ENCODE measurements around the gene KCTD20.
"Not testable (repeated sequence)": the region's sequence is repeated elsewhere in the genome, so short reads cannot be mapped to it uniquely, and the experiment has no call there.

Gene KCTD20

DNA sequence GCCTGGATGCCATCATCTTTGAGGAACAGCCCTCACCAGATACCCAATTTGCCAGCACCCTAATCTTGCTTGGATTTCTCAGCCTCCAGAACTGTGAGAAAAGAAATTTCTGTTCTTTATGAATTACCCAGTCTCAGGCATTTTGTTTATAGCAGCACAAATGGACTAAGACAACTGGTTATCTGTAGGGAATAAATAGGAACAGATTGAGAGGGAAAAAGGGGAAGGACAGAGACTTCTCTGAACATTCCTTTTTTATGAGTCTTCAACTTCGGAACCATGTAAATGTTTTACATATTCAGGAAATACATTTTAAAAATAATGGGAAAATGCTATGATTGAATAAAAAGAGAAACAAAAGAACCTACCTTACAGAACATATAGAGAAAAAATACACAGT lies 20.9 kb downstream of the KCTD20 start:
- Mint-ChIP-seq H3K36me3 (ENCODE audit: low read depth) (peaks cover 14% of the 10 kb centered on the region), H3K27ac (no peak overlapping the region), H3K27me3 (ENCODE audit: low read depth) (no peaks in the 10 kb centered on the region), H3K9me3 (no peaks in the 10 kb centered on the region), H3K4me1 (ENCODE audit: low read depth) (peaks cover 12% of the 10 kb centered on the region), H3K4me3 (no peak overlapping the region)

DNA sequence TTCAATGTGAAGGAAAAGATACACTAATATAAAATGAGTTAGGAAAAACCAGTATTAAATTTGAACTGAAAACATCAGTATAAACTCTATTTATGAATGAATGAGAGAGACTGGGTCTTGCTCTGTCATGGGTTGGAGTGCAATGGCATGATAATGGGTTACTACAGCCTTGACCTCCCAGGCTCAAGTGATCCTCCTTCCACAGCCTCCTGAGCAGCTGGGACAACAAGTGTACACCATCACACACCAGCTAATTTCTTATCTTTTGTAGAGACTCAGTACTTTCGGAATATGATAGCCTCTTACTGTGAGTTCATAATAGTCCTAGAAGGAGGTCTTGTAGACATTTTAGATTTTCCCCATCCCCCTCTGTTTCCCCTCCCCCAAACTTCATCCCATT lies 21.4 kb downstream of the KCTD20 start:
- Mint-ChIP-seq H3K27me3 (ENCODE audit: low read depth) (no peaks in the 10 kb centered on the region), H3K27ac (no peak overlapping the region), H3K4me3 (no peak overlapping the region), H3K36me3 (ENCODE audit: low read depth) (peaks cover 14% of the 10 kb centered on the region), H3K4me1 (ENCODE audit: low read depth) (peaks cover 15% of the 10 kb centered on the region), H3K9me3 (no peaks in the 10 kb centered on the region)

DNA sequence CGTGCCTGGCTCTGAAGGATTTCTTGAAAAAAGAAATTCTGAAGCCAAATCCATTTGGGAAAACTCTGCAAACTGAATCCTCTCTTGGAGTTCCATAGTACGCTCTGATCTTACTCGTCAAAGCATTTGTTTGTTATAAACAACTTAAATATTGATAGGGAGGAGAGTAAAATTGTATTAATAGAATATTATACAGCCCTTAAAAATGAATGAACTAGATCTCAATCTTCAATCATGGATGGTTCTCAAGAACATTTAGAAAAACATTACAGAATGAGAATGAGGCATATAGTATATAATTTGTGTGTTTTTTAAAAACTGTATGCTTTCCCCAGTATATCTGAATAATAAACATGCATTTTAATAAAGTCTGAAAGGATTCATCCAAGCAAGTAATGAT lies 24.8 kb downstream of the KCTD20 start:
- peaks cover 15% of the 10 kb centered on the region for H3K36me3 Mint-ChIP-seq (ENCODE audit: low read depth)
- peaks cover 9% of the 10 kb centered on the region for H3K4me1 Mint-ChIP-seq (ENCODE audit: low read depth)
- no peak overlapping the region for H3K27ac Mint-ChIP-seq

DNA sequence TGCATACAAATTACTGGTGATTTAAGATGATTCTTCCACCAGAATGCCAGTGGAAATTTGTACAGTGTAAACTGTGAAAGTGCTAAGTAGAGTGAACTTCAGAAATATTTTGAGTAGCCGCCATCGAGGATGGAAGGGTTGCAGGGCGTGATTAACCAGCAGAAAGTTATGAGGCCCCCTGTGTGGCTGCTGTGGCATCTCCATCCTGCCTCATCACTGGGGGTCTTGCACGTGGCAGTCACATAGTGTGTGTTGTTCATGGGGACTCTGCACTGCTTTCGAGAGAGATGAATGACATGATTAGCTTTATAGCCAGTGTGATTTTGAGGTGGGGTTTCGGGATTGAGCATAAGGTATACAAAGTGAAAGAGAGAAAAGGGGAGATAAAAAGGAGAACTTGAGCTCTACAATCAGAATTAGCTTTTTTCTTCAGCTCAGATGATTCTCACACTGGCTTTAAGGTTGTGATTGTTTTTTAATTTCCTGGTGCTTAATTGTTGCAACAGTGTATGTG lies 26.4 kb downstream of the KCTD20 start:
- H3K4me1 Mint-ChIP-seq (ENCODE audit: low read depth): peaks cover 6% of the 10 kb centered on the region
- H3K4me3 Mint-ChIP-seq: no peak overlapping the region
- no peaks in the 10 kb centered on the region for H3K9me3 Mint-ChIP-seq
- no peaks in the 10 kb centered on the region for H3K27me3 Mint-ChIP-seq (ENCODE audit: low read depth)
- peaks cover 12% of the 10 kb centered on the region for H3K36me3 Mint-ChIP-seq (ENCODE audit: low read depth)
- H3K27ac Mint-ChIP-seq: no peak overlapping the region

More for the DNA sequence above, 24.8 kb downstream of the KCTD20 start:
- Mint-ChIP-seq H3K27me3 (ENCODE audit: low read depth) (no peaks in the 10 kb centered on the region), H3K9me3 (no peaks in the 10 kb centered on the region), H3K4me3 (no peak overlapping the region)

DNA sequence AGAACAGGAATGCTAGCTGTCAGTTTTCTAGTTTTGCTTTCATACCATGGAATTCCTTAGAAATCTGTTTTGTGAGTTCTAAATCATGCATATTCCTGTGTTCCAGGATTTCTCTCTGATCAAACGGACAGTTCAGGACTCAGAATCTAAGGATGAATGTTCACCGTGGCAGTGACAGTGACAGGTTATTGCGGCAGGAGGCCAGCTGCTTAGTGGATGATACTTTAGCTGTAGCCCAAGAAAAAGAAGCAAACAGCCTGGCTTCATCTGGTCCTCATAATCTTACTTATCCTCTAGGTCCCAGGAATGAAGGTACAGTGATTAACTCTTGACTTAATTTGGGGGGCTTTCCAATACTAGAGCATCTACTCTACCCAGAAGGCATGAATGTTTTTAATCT lies 27.1 kb downstream of the KCTD20 start:
- H3K4me3 Mint-ChIP-seq: no peak overlapping the region
- H3K4me1 Mint-ChIP-seq (ENCODE audit: low read depth): peaks cover 4% of the 10 kb centered on the region
- H3K27me3 Mint-ChIP-seq (ENCODE audit: low read depth): no peaks in the 10 kb centered on the region
- no peaks in the 10 kb centered on the region for H3K9me3 Mint-ChIP-seq
- peaks cover 13% of the 10 kb centered on the region for H3K36me3 Mint-ChIP-seq (ENCODE audit: low read depth)
- H3K27ac Mint-ChIP-seq: no peak overlapping the region

DNA sequence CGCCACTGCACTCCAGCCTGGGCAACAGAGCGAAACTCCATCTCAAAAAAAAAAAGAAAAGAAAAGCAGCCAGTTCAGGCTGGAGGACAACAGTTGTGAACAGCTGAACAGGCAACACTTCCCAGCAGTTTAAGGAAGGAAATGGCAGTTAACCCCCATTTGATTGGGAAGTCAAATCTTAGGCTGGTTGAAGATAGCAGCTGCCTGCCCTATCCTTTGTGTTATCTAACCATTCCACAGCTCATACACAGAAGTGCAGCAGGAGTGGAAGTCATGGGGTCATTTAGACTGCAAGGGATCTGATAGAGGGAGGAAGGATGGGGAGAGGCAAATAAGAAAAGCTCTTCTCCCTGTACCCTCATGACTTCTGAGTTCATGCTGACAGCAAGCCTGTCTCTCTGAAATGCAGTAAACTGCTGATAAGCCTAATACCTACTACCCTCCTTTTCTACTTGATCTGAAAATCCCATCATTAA lies 35.3 kb downstream of the KCTD20 start:
- no peaks in the 10 kb centered on the region for H3K9me3 Mint-ChIP-seq
- H3K4me3 Mint-ChIP-seq: no peak overlapping the region
- no peaks in the 10 kb centered on the region for H3K27me3 Mint-ChIP-seq (ENCODE audit: low read depth)
- H3K4me1 Mint-ChIP-seq (ENCODE audit: low read depth): peaks cover 11% of the 10 kb centered on the region
- peaks cover 38% of the 10 kb centered on the region for H3K36me3 Mint-ChIP-seq (ENCODE audit: low read depth)
- H3K27ac Mint-ChIP-seq: no peak overlapping the region

DNA sequence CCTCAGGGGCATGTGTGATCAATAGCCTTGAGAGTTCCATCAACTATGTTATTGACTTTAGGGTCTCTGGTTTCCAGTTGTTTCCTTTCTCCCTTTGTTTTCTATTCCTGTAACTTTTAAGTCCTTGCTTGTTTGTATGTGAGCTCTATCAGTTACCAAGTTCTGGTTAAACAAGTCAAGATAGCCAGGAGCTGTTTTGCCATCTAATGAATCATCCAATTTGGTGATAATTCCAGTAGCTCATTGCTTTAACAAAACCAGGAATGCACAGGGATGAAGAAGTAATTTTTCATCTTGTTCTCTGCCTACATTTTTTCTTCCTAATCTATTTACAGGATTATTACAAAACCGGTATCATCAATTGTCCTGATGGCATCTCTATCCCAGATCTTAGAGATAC lies 36.5 kb downstream of the KCTD20 start:
- H3K4me1 Mint-ChIP-seq (ENCODE audit: low read depth): peaks cover 11% of the 10 kb centered on the region
- no peaks in the 10 kb centered on the region for H3K9me3 Mint-ChIP-seq
- no peaks in the 10 kb centered on the region for H3K27me3 Mint-ChIP-seq (ENCODE audit: low read depth)
- no peak overlapping the region for H3K4me3 Mint-ChIP-seq
- peaks cover 41% of the 10 kb centered on the region for H3K36me3 Mint-ChIP-seq (ENCODE audit: low read depth)
- H3K27ac Mint-ChIP-seq: no peak overlapping the region

DNA sequence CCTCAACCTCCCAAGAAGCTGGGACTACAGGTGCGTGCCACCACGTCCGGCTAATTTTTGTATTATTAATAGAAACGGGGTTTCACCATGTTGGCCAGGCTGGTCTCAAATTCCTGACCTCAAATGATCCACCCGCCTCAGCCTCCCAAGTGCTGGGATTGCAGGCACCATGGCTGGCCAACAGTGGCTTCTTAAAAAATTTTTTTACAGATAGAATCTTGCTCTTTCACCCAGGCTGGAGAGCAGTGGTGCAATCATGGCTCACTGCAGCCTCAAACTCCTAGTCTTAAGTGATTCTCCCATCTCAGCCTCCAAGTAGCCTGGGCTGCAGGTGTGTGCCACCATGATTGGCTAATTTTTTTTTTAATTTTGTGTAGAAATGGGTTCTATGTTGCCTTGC lies 40.5 kb downstream of the KCTD20 start:
- H3K36me3 Mint-ChIP-seq (ENCODE audit: low read depth): peaks cover 56% of the 10 kb centered on the region
- not testable (repeated sequence) for H3K4me3 Mint-ChIP-seq; H3K4me1 Mint-ChIP-seq (ENCODE audit: low read depth); H3K27me3 Mint-ChIP-seq (ENCODE audit: low read depth); H3K27ac Mint-ChIP-seq; H3K9me3 Mint-ChIP-seq

DNA sequence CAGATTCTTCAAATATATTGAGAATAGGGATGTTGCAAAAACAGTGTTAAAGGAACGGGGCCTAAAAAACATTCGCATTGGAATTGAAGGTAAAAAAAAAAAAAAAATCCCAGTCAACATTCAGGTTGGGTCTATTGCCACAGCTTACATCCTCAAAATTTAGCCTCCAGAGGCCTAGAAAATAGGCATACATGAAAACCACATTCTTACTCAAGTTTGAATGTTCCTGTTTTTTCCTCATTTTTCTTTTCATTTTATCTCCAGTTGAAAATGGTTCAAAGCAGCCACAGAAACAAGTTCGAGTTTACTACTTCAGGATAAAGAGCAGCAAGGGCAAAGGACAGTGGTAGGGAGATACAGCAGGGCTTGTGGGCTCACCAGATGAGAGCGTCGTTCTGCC lies 41.9 kb downstream of the KCTD20 start:
- H3K9me3 Mint-ChIP-seq: no peaks in the 10 kb centered on the region
- H3K4me1 Mint-ChIP-seq (ENCODE audit: low read depth): peaks cover 6% of the 10 kb centered on the region
- H3K27ac Mint-ChIP-seq: no peak overlapping the region
- peaks cover 56% of the 10 kb centered on the region for H3K36me3 Mint-ChIP-seq (ENCODE audit: low read depth)
- H3K27me3 Mint-ChIP-seq (ENCODE audit: low read depth): no peaks in the 10 kb centered on the region
- no peak overlapping the region for H3K4me3 Mint-ChIP-seq

DNA sequence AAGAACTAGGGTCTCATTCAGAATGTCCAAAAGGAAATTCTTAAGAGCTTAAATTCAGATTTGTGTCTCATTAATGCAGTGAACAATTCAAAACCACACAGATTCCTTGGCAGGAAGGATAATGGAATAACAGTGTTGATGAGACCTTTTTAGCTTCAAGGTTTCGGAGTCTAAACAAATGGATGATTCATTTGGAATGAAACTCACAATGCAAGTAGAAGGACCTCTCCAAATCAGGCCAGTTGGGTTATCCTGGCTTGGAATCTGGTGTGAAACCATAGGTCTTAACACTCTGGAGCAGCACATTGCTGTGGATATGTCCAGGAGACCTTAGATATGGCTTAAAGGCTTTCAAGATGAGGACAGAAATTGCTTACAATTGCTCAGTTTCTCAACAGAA lies 44.9 kb downstream of the KCTD20 start:
- H3K9me3 Mint-ChIP-seq: no peaks in the 10 kb centered on the region
- no peaks in the 10 kb centered on the region for H3K27me3 Mint-ChIP-seq (ENCODE audit: low read depth)
- H3K36me3 Mint-ChIP-seq (ENCODE audit: low read depth): peaks cover 57% of the 10 kb centered on the region
- no peak overlapping the region for H3K27ac Mint-ChIP-seq
- H3K4me1 Mint-ChIP-seq (ENCODE audit: low read depth): peaks cover 5% of the 10 kb centered on the region
- H3K4me3 Mint-ChIP-seq: no peak overlapping the region

DNA sequence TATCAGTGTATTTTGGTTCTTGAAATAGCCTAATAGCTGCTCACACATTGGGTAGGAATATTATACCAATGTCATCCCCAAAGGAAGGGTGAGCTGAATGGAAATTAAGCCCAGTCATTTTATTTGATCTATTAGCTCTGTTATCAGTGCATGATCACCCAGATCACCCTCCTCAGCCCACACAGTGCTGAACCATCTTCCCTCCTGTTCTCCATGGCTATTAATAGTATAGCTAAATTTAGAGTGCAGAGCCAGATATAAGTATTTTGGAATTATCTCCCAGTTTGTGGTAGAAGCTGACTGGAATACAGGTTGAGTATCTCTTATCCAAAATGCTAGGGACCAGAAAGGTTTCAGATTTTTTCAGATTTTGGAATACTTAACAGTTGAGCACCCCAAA lies 45.4 kb downstream of the KCTD20 start:
- no peaks in the 10 kb centered on the region for H3K27me3 Mint-ChIP-seq (ENCODE audit: low read depth)
- H3K4me3 Mint-ChIP-seq: no peak overlapping the region
- peaks cover 58% of the 10 kb centered on the region for H3K36me3 Mint-ChIP-seq (ENCODE audit: low read depth)
- H3K9me3 Mint-ChIP-seq: no peaks in the 10 kb centered on the region
- H3K27ac Mint-ChIP-seq: no peak overlapping the region
- H3K4me1 Mint-ChIP-seq (ENCODE audit: low read depth): peaks cover 5% of the 10 kb centered on the region

DNA sequence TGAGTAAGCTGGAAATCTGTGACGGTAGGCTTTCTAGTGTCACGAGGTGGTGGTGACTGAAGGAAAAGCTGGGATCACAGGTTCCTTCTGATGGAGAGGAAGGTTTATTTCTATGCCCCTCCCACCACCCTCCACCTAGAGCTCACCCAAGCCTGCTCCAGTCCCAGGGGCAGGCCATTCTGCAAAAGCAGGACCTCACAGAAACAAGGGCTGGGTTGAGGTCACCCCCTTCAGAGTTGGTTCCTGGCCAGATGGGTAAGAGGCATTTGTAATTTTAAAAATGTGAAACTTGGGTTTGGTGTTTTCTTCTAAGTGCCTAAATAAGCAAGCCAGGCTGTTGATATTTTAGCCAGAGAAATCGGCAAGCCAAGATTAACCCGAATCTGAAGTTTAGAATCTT lies 46.6 kb downstream of the KCTD20 start:
- Mint-ChIP-seq H3K36me3 (ENCODE audit: low read depth) (peaks cover 64% of the 10 kb centered on the region), H3K4me1 (ENCODE audit: low read depth) (peaks cover 9% of the 10 kb centered on the region), H3K27ac (peak overlapping the region; percentile 9), H3K27me3 (ENCODE audit: low read depth) (no peaks in the 10 kb centered on the region), H3K4me3 (no peak overlapping the region), H3K9me3 (no peaks in the 10 kb centered on the region)

DNA sequence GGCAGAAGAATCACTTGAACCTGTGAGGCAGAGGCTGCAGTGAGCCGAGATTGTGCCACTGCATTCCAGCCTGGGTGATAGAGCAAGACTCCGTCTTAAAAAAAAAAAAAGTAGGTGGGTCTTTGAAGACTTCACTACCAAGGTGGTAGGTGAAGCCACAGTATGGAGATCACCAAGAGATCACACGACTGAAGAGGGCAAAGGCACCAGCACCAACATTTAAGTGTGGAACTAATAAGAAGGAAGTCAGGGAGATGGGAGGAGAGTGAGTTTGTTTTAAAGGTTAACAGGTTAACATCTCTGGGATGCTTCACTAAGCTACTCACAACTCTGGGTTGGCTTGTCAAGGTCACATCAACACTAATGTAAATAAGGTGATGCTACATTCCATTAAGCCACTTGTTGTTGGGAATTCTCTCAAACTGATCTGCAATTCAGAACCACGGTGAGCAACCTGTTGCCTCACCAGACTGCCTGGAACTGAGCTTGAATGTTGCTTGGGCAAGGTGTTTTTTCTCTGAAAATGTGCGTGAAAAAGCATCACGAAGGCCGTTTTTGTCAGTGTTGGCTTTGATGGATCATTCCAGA lies 48.7 kb downstream of the KCTD20 start:
- H3K4me3 Mint-ChIP-seq: no peak overlapping the region
- no peak overlapping the region for H3K27ac Mint-ChIP-seq
- no peaks in the 10 kb centered on the region for H3K27me3 Mint-ChIP-seq (ENCODE audit: low read depth)
- H3K4me1 Mint-ChIP-seq (ENCODE audit: low read depth): peaks cover 7% of the 10 kb centered on the region
- no peaks in the 10 kb centered on the region for H3K9me3 Mint-ChIP-seq
- peaks cover 68% of the 10 kb centered on the region for H3K36me3 Mint-ChIP-seq (ENCODE audit: low read depth)

DNA sequence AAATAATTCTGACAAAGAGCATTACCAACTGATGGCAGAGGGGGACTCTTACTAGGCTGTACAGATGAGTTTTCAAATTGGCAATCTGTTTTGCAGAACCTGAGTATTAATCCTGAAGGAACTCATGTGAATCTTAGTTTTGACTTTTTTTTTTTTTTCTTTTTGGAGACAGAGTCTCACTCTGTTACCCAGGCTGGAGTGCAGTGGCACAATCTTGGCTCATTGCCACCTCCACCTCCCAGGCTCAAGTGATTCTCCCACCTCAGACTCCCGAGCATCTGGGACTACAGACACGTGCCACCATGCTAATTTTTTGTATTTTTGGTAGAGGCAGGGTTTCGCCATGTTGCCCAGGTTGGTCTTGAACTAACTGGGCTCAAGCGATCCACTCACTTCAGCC lies 49.3 kb downstream of the KCTD20 start:
- Mint-ChIP-seq H3K36me3 (ENCODE audit: low read depth) (peaks cover 68% of the 10 kb centered on the region), H3K27me3 (ENCODE audit: low read depth) (no peaks in the 10 kb centered on the region), H3K9me3 (no peaks in the 10 kb centered on the region), H3K27ac (no peak overlapping the region), H3K4me1 (ENCODE audit: low read depth) (peaks cover 7% of the 10 kb centered on the region), H3K4me3 (no peak overlapping the region)

DNA sequence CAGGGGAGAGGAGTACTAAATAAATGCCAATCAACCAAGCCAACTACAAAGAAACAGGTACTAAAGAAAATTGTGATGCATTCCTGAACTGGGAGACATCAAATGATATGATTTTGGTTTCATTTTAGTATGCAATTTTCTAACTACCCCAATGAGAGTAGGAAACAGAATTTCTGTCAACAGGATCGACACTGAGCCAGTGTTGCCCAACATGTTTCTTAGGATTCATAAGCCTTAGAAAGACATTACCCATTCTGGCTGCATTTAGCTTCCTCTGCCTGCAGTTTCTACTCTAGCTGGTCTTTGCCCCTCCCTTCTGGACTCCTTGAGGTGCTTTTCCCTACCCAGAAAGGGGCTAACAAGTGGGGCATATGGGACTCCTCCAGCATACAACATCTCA lies 49.8 kb downstream of the KCTD20 start:
- peaks cover 7% of the 10 kb centered on the region for H3K4me1 Mint-ChIP-seq (ENCODE audit: low read depth)
- no peak overlapping the region for H3K4me3 Mint-ChIP-seq
- no peaks in the 10 kb centered on the region for H3K9me3 Mint-ChIP-seq
- peak overlapping the region; percentile 26 for H3K27ac Mint-ChIP-seq
- H3K27me3 Mint-ChIP-seq (ENCODE audit: low read depth): no peaks in the 10 kb centered on the region
- H3K36me3 Mint-ChIP-seq (ENCODE audit: low read depth): peaks cover 68% of the 10 kb centered on the region

DNA sequence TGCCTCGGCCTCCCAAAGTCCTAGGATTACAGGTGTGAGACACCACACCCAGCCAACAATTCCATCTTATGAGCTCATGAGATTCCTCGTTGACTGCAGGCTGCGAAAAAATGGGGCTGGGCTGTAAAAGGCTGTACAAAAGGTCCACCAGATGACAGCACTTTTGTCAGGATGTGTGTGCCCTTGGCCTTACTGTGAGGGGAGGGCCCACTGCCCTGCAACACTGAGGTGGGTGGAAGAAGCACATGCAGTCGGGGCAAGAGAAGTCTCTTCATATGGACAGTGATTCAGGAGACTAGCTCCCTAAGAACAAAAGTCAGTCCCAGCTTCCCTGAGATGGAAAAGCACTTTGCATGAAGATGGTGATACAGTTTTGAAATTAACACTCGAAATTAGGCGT lies 50.5 kb downstream of the KCTD20 start:
- no peak overlapping the region for H3K27ac Mint-ChIP-seq
- H3K4me1 Mint-ChIP-seq (ENCODE audit: low read depth): peaks cover 7% of the 10 kb centered on the region
- H3K4me3 Mint-ChIP-seq: no peak overlapping the region
- H3K9me3 Mint-ChIP-seq: no peaks in the 10 kb centered on the region
- H3K36me3 Mint-ChIP-seq (ENCODE audit: low read depth): peaks cover 65% of the 10 kb centered on the region
- H3K27me3 Mint-ChIP-seq (ENCODE audit: low read depth): no peaks in the 10 kb centered on the region
